H9 (cell line): ENCODE measurements around the gene NUTM2G. TPM values are rescaled to one million over a fixed set of nuclear protein-coding genes. Genes with fewer than 3 reads are reported as not detected.

Source experiments
- DNase-seq: peaks from one replicate; pipeline ENCODE4 v3.0.0-alpha.2; 2017
- H2AFZ ChIP-seq: one replicate; pipeline ENCODE4 v1.6.1; 2013; ENCODE audit warnings: mild to moderate bottlenecking, low read length, control low read depth, moderate library complexity
- H2AK5ac ChIP-seq: 2 replicates; pipeline ENCODE4 v1.6.1; 2013; ENCODE audit warnings: low read length, control low read depth, mixed read lengths; ENCODE audit not compliant: insufficient read length
- H2BK120ac ChIP-seq: one replicate; pipeline ENCODE4 v1.6.1; 2013; ENCODE audit warnings: low read depth, mild to moderate bottlenecking, low read length, control low read depth, inconsistent platforms; ENCODE audit not compliant: poor library complexity, severe bottlenecking
- H2BK12ac ChIP-seq: 2 replicates; pipeline ENCODE4 v1.6.1; 2013; ENCODE audit warnings: low read length, control low read depth, mixed read lengths, low read depth; ENCODE audit not compliant: insufficient read length
- H2BK15ac ChIP-seq: 2 replicates; pipeline ENCODE4 v1.6.1; 2013; ENCODE audit warnings: low read depth, low read length, control low read depth
- H2BK20ac ChIP-seq: one replicate; pipeline ENCODE4 v1.6.1; 2013; ENCODE audit warnings: low read depth, mild to moderate bottlenecking, low read length, control low read depth, inconsistent platforms; ENCODE audit not compliant: poor library complexity, severe bottlenecking
- H2BK5ac ChIP-seq: 2 replicates; pipeline ENCODE4 v1.6.1; 2013; ENCODE audit warnings: low read length, control low read depth, mixed read lengths; ENCODE audit not compliant: insufficient read length
- H3K14ac ChIP-seq: 2 replicates; pipeline ENCODE4 v1.6.1; 2013; ENCODE audit warnings: low read length, control low read depth; ENCODE audit not compliant: insufficient read depth
- H3K18ac ChIP-seq: 2 replicates; pipeline ENCODE4 v1.6.1; 2013; ENCODE audit warnings: low read depth, mild to moderate bottlenecking, mixed read lengths, low read length, control low read depth; ENCODE audit not compliant: insufficient read length
- H3K23ac ChIP-seq: 2 replicates; pipeline ENCODE4 v1.6.1; 2013; ENCODE audit warnings: low read length, control low read depth, mixed read lengths, low read depth; ENCODE audit not compliant: insufficient read length
- H3K23me2 ChIP-seq: 2 replicates; pipeline ENCODE4 v1.6.1; 2013; ENCODE audit warnings: low read depth, mild to moderate bottlenecking, mixed read lengths, low read length, control low read depth; ENCODE audit not compliant: insufficient read length, poor library complexity, severe bottlenecking
- H3K27ac ChIP-seq: 2 replicates; pipeline ENCODE4 v1.5.1; 2013; ENCODE audit warnings: low read length, control low read depth, mixed read lengths, low read depth; ENCODE audit not compliant: insufficient read length
- H3K27me3 ChIP-seq: 2 replicates; pipeline ENCODE4 v1.6.1; 2013; ENCODE audit warnings: low read length, control low read depth, inconsistent platforms; ENCODE audit not compliant: insufficient read depth
- H3K4ac ChIP-seq: 2 replicates; pipeline ENCODE4 v1.6.1; 2013; ENCODE audit warnings: low read depth, mild to moderate bottlenecking, control low read depth, inconsistent platforms, low read length, moderate library complexity
- H3K4me1 ChIP-seq: 2 replicates; pipeline ENCODE4 v1.6.1; 2013; ENCODE audit warnings: low read length, control low read depth, inconsistent platforms; ENCODE audit not compliant: insufficient read depth
- H3K4me2 ChIP-seq: 2 replicates; pipeline ENCODE4 v1.6.1; 2013; ENCODE audit warnings: low read length, control low read depth, mixed read lengths; ENCODE audit not compliant: insufficient read length, insufficient read depth
- H3K56ac ChIP-seq: 2 replicates; pipeline ENCODE4 v1.6.1; 2013; ENCODE audit warnings: low read depth, mild to moderate bottlenecking, mixed read lengths, low read length, control low read depth; ENCODE audit not compliant: insufficient read length
- H3K79me1 ChIP-seq: 2 replicates; pipeline ENCODE4 v1.6.1; 2013; ENCODE audit warnings: low read depth, mild to moderate bottlenecking, moderate library complexity, low read length, control low read depth, inconsistent platforms; ENCODE audit not compliant: insufficient read depth, poor library complexity, severe bottlenecking
- H3K79me2 ChIP-seq: 2 replicates; pipeline ENCODE4 v1.6.1; 2013; ENCODE audit warnings: low read length, control low read depth, inconsistent platforms; ENCODE audit not compliant: insufficient read depth
- H3K9ac ChIP-seq: 2 replicates; pipeline ENCODE4 v1.6.1; 2013; ENCODE audit warnings: low read length, control low read depth, mixed read lengths; ENCODE audit not compliant: insufficient read length; ENCODE audit errors: extremely low read depth
- H3K9me3 ChIP-seq: one replicate; pipeline ENCODE4 v1.6.1; 2013; ENCODE audit warnings: low read depth, low read length, inconsistent platforms; ENCODE audit not compliant: control insufficient read depth
- H3T11ph ChIP-seq: one replicate; pipeline ENCODE4 v1.6.1; 2013; ENCODE audit warnings: mild to moderate bottlenecking, low read length, control low read depth, inconsistent platforms
- H4K20me1 ChIP-seq: one replicate; pipeline ENCODE4 v1.6.1; 2013; ENCODE audit not compliant: control insufficient read depth, insufficient read length, insufficient read depth
- H4K5ac ChIP-seq: 2 replicates; pipeline ENCODE4 v1.6.1; 2013; ENCODE audit warnings: low read depth, mild to moderate bottlenecking, mixed read lengths, low read length, control low read depth; ENCODE audit not compliant: insufficient read length
- H4K8ac ChIP-seq: replicated peaks from 2 replicates; pipeline ENCODE4 v1.6.1; 2013; ENCODE audit warnings: low read length, control low read depth, mixed read lengths, low read depth; ENCODE audit not compliant: insufficient read length
- H4K91ac ChIP-seq: 2 replicates; pipeline ENCODE4 v1.6.1; 2013; ENCODE audit warnings: low read depth, mild to moderate bottlenecking, moderate library complexity, mixed read lengths, low read length, control low read depth; ENCODE audit not compliant: insufficient read length
- H3K27ac Mint-ChIP-seq, 3 experiments: 2 replicates in 2 of 3; 3 replicates in 1 of 3; pipeline ENCODE4 v1.8.0; 2020 to 2021; ENCODE audit warnings: mixed read lengths in 3 of 3, mild to moderate bottlenecking in 1 of 3, moderate library complexity in 1 of 3
- H3K27me3 Mint-ChIP-seq: 2 replicates; pipeline ENCODE4 v1.8.0; 2021; ENCODE audit warnings: low read depth, mild to moderate bottlenecking, moderate library complexity, mixed read lengths
- H3K36me3 Mint-ChIP-seq, 3 experiments: 2 replicates in 2 of 3; 3 replicates in 1 of 3; pipeline ENCODE4 v1.8.0; 2020 to 2021; ENCODE audit warnings: low read depth in 3 of 3, mixed read lengths in 3 of 3; ENCODE audit not compliant: insufficient read depth in 1 of 3
- H3K4me1 Mint-ChIP-seq, 2 experiments: 2 replicates each; pipeline ENCODE4 v1.8.0; 2020; ENCODE audit warnings: mixed read lengths in 2 of 2
- H3K4me3 Mint-ChIP-seq, 2 experiments: 2 replicates in 1 of 2; 3 replicates in 1 of 2; pipeline ENCODE4 v1.8.0; 2020 to 2021; ENCODE audit warnings: mild to moderate bottlenecking in 2 of 2, mixed read lengths in 2 of 2, moderate library complexity in 1 of 2
- H3K9me3 Mint-ChIP-seq, 2 experiments: 2 replicates in 1 of 2; 3 replicates in 1 of 2; pipeline ENCODE4 v1.8.0; 2020; ENCODE audit warnings: mild to moderate bottlenecking in 2 of 2, mixed read lengths in 2 of 2, moderate library complexity in 1 of 2
- CTCF ChIP-seq: fragments of 200-600 bp; sonication (generic); conservative IDR thresholded peaks from 3 replicates; pipeline ENCODE4 v1.8.0; 2021; ENCODE audit warnings: antibody characterized with exemption, mild to moderate bottlenecking
- WGBS: extraction: QIAGEN DNeasy Blood & Tissue Kit; methylation state at CpG from one replicate; pipeline ENCODE4 v1.1.7; 2013; ENCODE audit warnings: missing lambda C conversion rate, low lambda C conversion rate, mixed read lengths; ENCODE audit not compliant: insufficient read length; ENCODE audit errors: extremely low coverage; 5-methylcytosine and 5-hydroxymethylcytosine counted together
- total RNA-seq: library from RNA; stranded (reverse); gene quantifications from 2 replicates; pipeline ENCODE4 v1.2.1, GENCODE V29; 2021

The NUTM2G gene
- total RNA-seq, 1 experiment from 2014 or later, result 0.57 TPM

- H3K14ac ChIP-seq, result no peak overlapping the region
- no peak overlapping the region for H2BK5ac ChIP-seq
- no peak overlapping the region for H2AK5ac ChIP-seq
- no peak overlapping the region for H3K18ac ChIP-seq
- Mint-ChIP-seq H3K27ac (no peak overlapping the region), H3K9me3 (no peaks in the 10 kb centered on the region), H3K27me3 (peaks cover 2% of the 10 kb centered on the region; the same call in 1 of the 2 replicates), H3K36me3 (no peaks in the 10 kb centered on the region), H3K4me1 (no peaks in the 10 kb centered on the region), H3K4me3 (no peak overlapping the region)
- no peak overlapping the region for H2BK20ac ChIP-seq
- H3K4me1 ChIP-seq, result no peaks in the 10 kb centered on the region
- no peaks in the 10 kb centered on the region for H3K79me1 ChIP-seq
- H3K23me2 ChIP-seq, result no peaks in the 10 kb centered on the region
- no peak for TF ChIP-seq CTCF
- H3T11ph ChIP-seq, result no peak overlapping the region
- H3K27ac ChIP-seq, result no peak overlapping the region
- H3K9me3 ChIP-seq, result no peaks in the 10 kb centered on the region
- H3K23ac ChIP-seq, result no peak overlapping the region
- H4K91ac ChIP-seq, result no peak overlapping the region
- H3K79me2 ChIP-seq, result no peaks in the 10 kb centered on the region
- DNase-seq, result no peak
- H2BK12ac ChIP-seq, result no peak overlapping the region
- no peak overlapping the region for H2BK120ac ChIP-seq
- H2BK15ac ChIP-seq, result no peak overlapping the region
- H3K56ac ChIP-seq, result no peak overlapping the region
- no peak overlapping the region for H3K4me2 ChIP-seq
- no CpG with 5 or more reads among the region's 2 CpGs for WGBS
- H4K5ac ChIP-seq, result no peak overlapping the region
- H3K27me3 ChIP-seq, result no peaks in the 10 kb centered on the region
- no peaks in the 10 kb centered on the region for H4K20me1 ChIP-seq
- H3K9ac ChIP-seq, result no peak overlapping the region
- H2AFZ ChIP-seq, result no peak overlapping the region
- no peak overlapping the region for H4K8ac ChIP-seq
- H3K4ac ChIP-seq, result no peak overlapping the region
Observed at GRCh38 chr9:96884443-96884842, 44.2 kb upstream of the NUTM2G start.
